H1 (cell line): ENCODE data around the gene IER5. TPM values are rescaled to one million over a fixed set of nuclear protein-coding genes. Genes with fewer than 3 reads are reported as not detected.

Experiments
- CTCF ChIA-PET: fragments of 300-600 bp; sonication (Branson Sonifier 250); formaldehyde crosslinking; loops from one replicate; lab custom pipeline; 2021; ENCODE audit not compliant: partially characterized antibody; lab: Charles Lee
- POLR2A ChIA-PET: fragments of 300-600 bp; sonication (Branson Sonifier 250); formaldehyde crosslinking; loops from one replicate; lab custom pipeline; 2021; ENCODE audit warnings: inconsistent platforms; ENCODE audit not compliant: partially characterized antibody; lab: Charles Lee
- DNase-seq, 2 experiments: peaks; one replicate each; pipeline versions ENCODE4 v3.0.0 to v3.0.0-alpha.2; 2010 to 2022; ENCODE audit warnings: low spot score in 2 of 2, low read depth in 1 of 2, mixed read lengths in 1 of 2
- FAIRE-seq: peaks from 2 replicates; lab custom pipeline; 2011; peaks lifted over from hg19 to GRCh38; lab: Jason Lieb, UNC
- H2AFZ ChIP-seq: 2 replicates; pipeline ENCODE4 v1.8.1; 2012; ENCODE audit warnings: low read length, inconsistent platforms
- H2AK5ac ChIP-seq: 2 replicates; pipeline ENCODE4 v1.6.1; 2013; ENCODE audit warnings: low read depth, low read length
- H2BK120ac ChIP-seq: replicated peaks from 2 replicates; pipeline ENCODE3; 2013; ENCODE audit warnings: low read depth, low read length, inconsistent platforms
- H2BK12ac ChIP-seq: 2 replicates; pipeline ENCODE4 v1.6.1; 2013; ENCODE audit warnings: low read depth, low read length
- H2BK15ac ChIP-seq: 2 replicates; pipeline ENCODE4 v1.6.1; 2013; ENCODE audit warnings: low read length
- H2BK20ac ChIP-seq: 2 replicates; pipeline ENCODE4 v1.6.1; 2013; ENCODE audit warnings: low read length
- H2BK5ac ChIP-seq: 2 replicates; pipeline ENCODE4 v1.6.1; 2013; ENCODE audit warnings: low read depth, low read length
- H3K14ac ChIP-seq: 2 replicates; pipeline ENCODE4 v1.6.1; 2013; ENCODE audit warnings: inconsistent platforms; ENCODE audit not compliant: insufficient read length
- H3K18ac ChIP-seq: 2 replicates; pipeline ENCODE4 v1.6.1; 2013; ENCODE audit warnings: low read length; ENCODE audit errors: extremely low read depth
- H3K23ac ChIP-seq: 2 replicates; pipeline ENCODE4 v1.6.1; 2013; ENCODE audit warnings: inconsistent platforms; ENCODE audit not compliant: insufficient read length
- H3K23me2 ChIP-seq: 2 replicates; pipeline ENCODE4 v1.6.1; 2013; ENCODE audit warnings: low read depth, low read length
- H3K27ac ChIP-seq: 2 replicates; pipeline ENCODE4 v1.6.1; 2011; ENCODE audit warnings: low read depth, low read length, inconsistent platforms
- H3K27me3 ChIP-seq, 4 experiments: replicated peaks in 1 of 4; 1 replicate in 1 of 4; 2 replicates in 3 of 4; pipeline versions ENCODE4 v1.6.1 to v1.8.1; 2011 to 2013; ENCODE audit warnings: low read length in 3 of 4, mild to moderate bottlenecking in 3 of 4, inconsistent platforms in 2 of 4, mixed read lengths in 2 of 4, moderate library complexity in 1 of 4; ENCODE audit not compliant: control insufficient read depth in 3 of 4, insufficient read depth in 3 of 4; ENCODE audit errors: extremely low read depth in 1 of 4
- H3K36me3 ChIP-seq, 4 experiments: 2 replicates each; pipeline versions ENCODE4 v1.6.1 to v1.8.1; 2011 to 2013; ENCODE audit warnings: mild to moderate bottlenecking in 4 of 4, low read length in 3 of 4, moderate library complexity in 2 of 4, control low read depth in 1 of 4, inconsistent platforms in 1 of 4; ENCODE audit not compliant: insufficient read depth in 4 of 4, control insufficient read depth in 2 of 4
- H3K4ac ChIP-seq: replicated peaks from 2 replicates; pipeline ENCODE3; 2013; ENCODE audit warnings: low read length, low read depth, mixed read lengths, inconsistent platforms; ENCODE audit not compliant: insufficient read length
- H3K4me1 ChIP-seq, 4 experiments: replicated peaks in 1 of 4; 1 replicate in 1 of 4; 2 replicates in 3 of 4; pipeline versions ENCODE4 v1.6.1 to v1.8.1; 2011 to 2013; ENCODE audit warnings: low read length in 3 of 4, inconsistent platforms in 2 of 4, mixed read lengths in 1 of 4; ENCODE audit not compliant: insufficient read depth in 4 of 4, control insufficient read depth in 3 of 4
- H3K4me2 ChIP-seq, 2 experiments: 2 replicates each; pipeline versions ENCODE4 v1.6.1 to v1.8.1; 2011 to 2013; ENCODE audit warnings: low read depth in 2 of 2, low read length in 2 of 2, control low read depth in 1 of 2, inconsistent platforms in 1 of 2, mild to moderate bottlenecking in 1 of 2; ENCODE audit not compliant: insufficient read depth in 1 of 2
- H3K4me3 ChIP-seq, 4 experiments: fragments of 200-600, 300-600 bp in 1 of 4; sonication (generic), shearing (Covaris generic), sonication (Bioruptor Twin) in 1 of 4; 2 replicates each; pipeline versions ENCODE4 v1.5.1 to v1.8.1; 2011 to 2016; ENCODE audit warnings: low read length in 4 of 4, low read depth in 3 of 4, control low read depth in 2 of 4, inconsistent platforms in 2 of 4, mild to moderate bottlenecking in 2 of 4, mixed read lengths in 1 of 4, moderate library complexity in 1 of 4; ENCODE audit not compliant: insufficient read depth in 2 of 4; ENCODE audit errors: extremely low read depth in 1 of 4
- H3K56ac ChIP-seq: replicated peaks from 2 replicates; pipeline ENCODE3; 2013; ENCODE audit warnings: low read depth, mild to moderate bottlenecking, mixed read lengths, low read length, inconsistent platforms; ENCODE audit not compliant: insufficient read length
- H3K79me1 ChIP-seq: 2 replicates; pipeline ENCODE4 v1.6.1; 2013; ENCODE audit warnings: low read depth, low read length, control low read depth
- H3K79me2 ChIP-seq, 2 experiments: 2 replicates each; pipeline versions ENCODE4 v1.6.1 to v1.8.1; 2012 to 2013; ENCODE audit warnings: low read length in 2 of 2, mild to moderate bottlenecking in 2 of 2, inconsistent platforms in 1 of 2; ENCODE audit not compliant: insufficient read depth in 2 of 2, control insufficient read depth in 1 of 2
- H3K9ac ChIP-seq, 4 experiments: replicated peaks in 1 of 4; 1 replicate in 1 of 4; 2 replicates in 3 of 4; pipeline versions ENCODE4 v1.6.1 to v1.8.1; 2011 to 2013; ENCODE audit warnings: low read depth in 3 of 4, low read length in 3 of 4, control low read depth in 2 of 4, mild to moderate bottlenecking in 2 of 4, moderate library complexity in 2 of 4, inconsistent platforms in 1 of 4; ENCODE audit errors: extremely low read depth in 1 of 4
- H3K9me3 ChIP-seq, 2 experiments: 2 replicates each; pipeline versions ENCODE4 v1.6.1 to v1.8.1; 2012 to 2013; ENCODE audit warnings: mild to moderate bottlenecking in 2 of 2, moderate library complexity in 2 of 2, control low read depth in 1 of 2, inconsistent platforms in 1 of 2, low read depth in 1 of 2, low read length in 1 of 2, mixed read lengths in 1 of 2; ENCODE audit not compliant: insufficient read depth in 2 of 2
- H4K20me1 ChIP-seq, 2 experiments: replicated peaks in 1 of 2; 2 replicates each; pipeline versions ENCODE3 to v1.8.1; 2011 to 2013; ENCODE audit warnings: inconsistent platforms in 2 of 2, low read length in 2 of 2, mild to moderate bottlenecking in 1 of 2; ENCODE audit not compliant: insufficient read depth in 2 of 2, control insufficient read depth in 1 of 2
- H4K5ac ChIP-seq: 2 replicates; pipeline ENCODE4 v1.6.1; 2013; ENCODE audit warnings: low read length, low read depth, mixed read lengths, inconsistent platforms; ENCODE audit not compliant: insufficient read length
- H4K8ac ChIP-seq: 2 replicates; pipeline ENCODE4 v1.8.0; 2013; ENCODE audit warnings: mild to moderate bottlenecking, moderate library complexity, low read length, inconsistent platforms; ENCODE audit not compliant: insufficient read depth; ENCODE audit errors: extremely low read depth
- H4K91ac ChIP-seq: replicated peaks from 2 replicates; pipeline ENCODE3; 2013; ENCODE audit warnings: low read length, mixed read lengths, inconsistent platforms; ENCODE audit not compliant: insufficient read length
- CHD1 ChIP-seq: IDR thresholded peaks from 2 replicates; pipeline ENCODE4 v1.6.1; 2012; ENCODE audit warnings: low read depth, low read length, improper control_type of control experiment
- WGBS, 2 experiments: shearing (Covaris generic) in 1 of 2; methylation state at CpG; one replicate each; pipeline versions ENCODE4 v1.1.6 to v1.1.7; 2013 to 2015; ENCODE audit warnings: low lambda C conversion rate in 2 of 2, mixed read lengths in 2 of 2, inconsistent platforms in 1 of 2, low coverage in 1 of 2, missing lambda C conversion rate in 1 of 2; ENCODE audit not compliant: insufficient replicate concordance in 2 of 2, insufficient coverage in 1 of 2, insufficient read length in 1 of 2; ENCODE audit errors: extremely low coverage in 1 of 2, missing lambda C conversion rate in 1 of 2; 5-methylcytosine and 5-hydroxymethylcytosine counted together
- polyA plus RNA-seq, 7 experiments: library from polyadenylated mRNA; depleted of rRNA in 3 of 7; stranded (reverse) in 5 of 7; unstranded in 2 of 7; fragments of >200 nt in 5 of 7; fragments of 200-250 nt in 2 of 7; gene quantifications; 1 replicate in 5 of 7; 2 replicates in 1 of 7; 4 replicates in 1 of 7; pipeline versions ENCODE4 v1.2.1 to v1.2.3, GENCODE V29; 2011 to 2013; ENCODE audit warnings: missing spikeins in 2 of 7, mixed read lengths in 2 of 7
- total RNA-seq: library from RNA; stranded (reverse); fragmentation: NEBNext Ultra II Directional; extraction: Animal tissue kit (Norgen Biotek cat#: 25700); gene quantifications from 2 replicates; pipeline ENCODE4 v1.2.1, GENCODE V29; 2021

Gene IER5
- total and polyA plus RNA-seq, 2 of the 8 experiments (the other 6 are each of a cell fraction or from before 2014, with no cell fraction given) = 3.5 to 7.7 TPM

DNA sequence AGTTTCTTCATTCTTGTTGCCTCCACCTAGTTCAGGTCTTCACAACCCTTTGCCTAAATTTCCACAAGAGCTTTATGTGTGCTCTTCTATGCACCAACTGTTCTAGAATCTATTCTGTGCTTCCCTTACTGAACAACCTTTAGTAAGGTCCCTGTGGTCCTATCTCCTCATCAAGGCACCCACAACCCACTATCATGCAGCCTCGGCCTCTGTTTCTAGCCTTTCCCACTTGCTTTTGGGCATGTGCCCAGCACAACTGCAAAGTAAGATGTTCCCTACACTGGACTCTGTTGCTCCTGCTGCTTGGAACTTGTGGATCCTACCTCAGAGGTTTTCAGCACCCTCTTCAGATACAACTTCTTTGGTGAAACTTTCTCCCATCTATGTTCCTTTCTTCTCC, 2.4 kb upstream of the IER5 start:
- no peaks in the 10 kb centered on the region for H3K9me3 ChIP-seq
- no peak overlapping the region for H3K9ac ChIP-seq
- H4K20me1 ChIP-seq = peaks cover 9 to 13% of the 10 kb centered on the region in 2 experiments
- DNase-seq (no peak), FAIRE-seq (no peak)
- no peak overlapping the region for H3K56ac ChIP-seq
- H3K27ac ChIP-seq = no peak overlapping the region
- H3K18ac ChIP-seq = no peak overlapping the region
- H3K4me2 ChIP-seq = no peak overlapping the region
- H3K23me2 ChIP-seq = peaks cover 19% of the 10 kb centered on the region
- H4K8ac ChIP-seq = no peak overlapping the region
- no peak overlapping the region for H2BK15ac ChIP-seq
- peaks cover 0 to 4% (median 0%) of the 10 kb centered on the region in 4 experiments; a peak in 1 of 7 replicates for H3K4me1 ChIP-seq
- TF ChIP-seq CHD1 = no peak
- no peak overlapping the region for H2BK5ac ChIP-seq
- H3K23ac ChIP-seq = no peak overlapping the region
- H3K36me3 ChIP-seq = no peaks in the 10 kb centered on the region
- H4K91ac ChIP-seq = no peak overlapping the region
- H2AFZ ChIP-seq = no peak overlapping the region
- H2AK5ac ChIP-seq = no peak overlapping the region
- no peak overlapping the region for H2BK120ac ChIP-seq
- H2BK20ac ChIP-seq = no peak overlapping the region
- peaks cover 0 to 29% (median 18%) of the 10 kb centered on the region in 4 experiments; a peak in 6 of 7 replicates for H3K27me3 ChIP-seq
- WGBS, 2 experiments = 91% methylated on average over 1 of the region's 1 CpG; no CpG with 5 or more reads in 1 of the 2 experiments
- H3K79me1 ChIP-seq = no peaks in the 10 kb centered on the region
- H3K4ac ChIP-seq = no peak overlapping the region
- ChIA-PET POLR2A (interaction anchor here (0.6 to 9.4 kb wide), 5 partner anchors 15 to 65 kb away, joined by 3 to 253 read pairs (median 3); no protein-coding TSS in a partner anchor), CTCF (interaction anchor here (0.9 to 4.8 kb wide), 15 partner anchors 10 to 169 kb away, joined by 3 to 64 read pairs (median 3); no protein-coding TSS in a partner anchor)
- peaks cover 0 to 17% of the 10 kb centered on the region in 2 experiments; a peak in 2 of 4 replicates for H3K79me2 ChIP-seq
- no peak overlapping the region for H3K14ac ChIP-seq
- no peak overlapping the region for H3K4me3 ChIP-seq
- no peak overlapping the region for H2BK12ac ChIP-seq
- H4K5ac ChIP-seq = no peak overlapping the region
